Ovary (tissue), 9 donors: Measurements from ENCODE around the gene KPRP. TPM values are rescaled to one million over a fixed set of nuclear protein-coding genes. Genes with fewer than 3 reads are reported as not detected.

Experiments
- DNase-seq, 5 donors: peaks; one replicate each; pipeline ENCODE4 v3.0.0-alpha.2; 2019 to 2020
- H3K27ac ChIP-seq, 2 donors: fragments of 200-600 bp; one replicate each; pipeline versions ENCODE4 v1.5.1 to v1.8.0; 2019 to 2022
- H3K27me3 ChIP-seq: fragments of 200-600 bp; one replicate; pipeline ENCODE4 v1.8.0; 2022
- H3K36me3 ChIP-seq: fragments of 200-600 bp; sonication (generic); one replicate; pipeline ENCODE4 v1.5.1; 2019
- H3K4me1 ChIP-seq: one replicate; pipeline ENCODE4 v1.8.1; 2013; ENCODE audit warnings: mild to moderate bottlenecking, moderate library complexity; ENCODE audit not compliant: insufficient read depth
- H3K4me3 ChIP-seq: fragments of 200-600 bp; sonication (generic); one replicate; pipeline ENCODE4 v1.5.1; 2017
- H3K9me3 ChIP-seq, 2 donors: fragments of 200-600 bp in 1 of 2; sonication (generic) in 1 of 2; one replicate each; pipeline versions ENCODE4 v1.5.1 to v1.8.1; 2013 to 2019; ENCODE audit warnings: mild to moderate bottlenecking in 1 of 2, moderate library complexity in 1 of 2
- CTCF ChIP-seq, 3 donors: fragments of 450-650 bp in 2 of 3; fragments of 200-600 bp in 1 of 3; IDR thresholded peaks; one replicate each; pipeline versions ENCODE4 v1.5.1 to v1.8.0; 2016 to 2022; ENCODE audit warnings: antibody characterized with exemption in 3 of 3, mild to moderate bottlenecking in 1 of 3
- EP300 ChIP-seq: sonication (generic); formaldehyde crosslinking; IDR thresholded peaks from one replicate; pipeline ENCODE4 v1.6.1; 2017; ENCODE audit warnings: antibody characterized with exemption
- POLR2A ChIP-seq: fragments of 450-650 bp; IDR thresholded peaks from one replicate; pipeline ENCODE4 v1.6.1; 2017; ENCODE audit warnings: antibody characterized with exemption, mild to moderate bottlenecking, moderate library complexity
- WGBS, 3 donors: extraction: QIAGEN DNeasy Blood & Tissue Kit in 1 of 3; methylation state at CpG; one replicate each; pipeline versions ENCODE4 v1.1.5 to v1.1.7; 2013 to 2017; 5-methylcytosine and 5-hydroxymethylcytosine counted together
- intact Hi-C, 4 donors: fragments of 100-400 bp; cut with DNase I; formaldehyde crosslinking; loops; one replicate each; pipeline versions ENCODE4 v1.11.0 to v1.15.1; 2022 to 2023
- polyA plus RNA-seq, 2 donors: library from polyadenylated mRNA; stranded (reverse); fragments of 200-250 nt in 1 of 2; fragments of 350-450 nt in 1 of 2; fragmentation: Illumina TruSeq in 1 of 2; extraction: RNeasy Lipid Tissue Mini Kit (QIAGEN cat#74804) in 1 of 2; gene quantifications; one replicate each; pipeline ENCODE4 v1.2.3, GENCODE V29; 2013 to 2014
- total RNA-seq, 7 donors: library from RNA; depleted of rRNA in 2 of 7; stranded (reverse); fragments of >200 nt in 2 of 7; fragmentation: NEBNext Ultra II Directional in 3 of 7; extraction: Animal tissue kit (Norgen Biotek cat#: 25700) in 3 of 7; gene quantifications; one replicate each; pipeline versions ENCODE4 v1.1.0 to v1.2.4, GENCODE V29; 2016 to 2023
- donor health status: DM: no; HTN: no; CAD: no; lungs with moderate emphysema.
- donor health status: DM: no; HTN: no; CAD: no.
- donor health status: Bipolar disorder and iron deficiency.
- donor health status: DM: yes; HTN: yes; CAD: no.
- donor health status: DM: no; HTN: no; CAD: no.
- donor health status: DM: yes; HTN: yes; CAD: no.

KPRP gene
- total and polyA plus RNA-seq, 9 donors = not detected

- DNase-seq = no peak
- Histone ChIP-seq H3K9me3 (no peaks in the 10 kb centered on the region), H3K4me3 (no peak overlapping the region), H3K36me3 (no peaks in the 10 kb centered on the region), H3K4me1 (no peaks in the 10 kb centered on the region), H3K27ac (no peak overlapping the region), H3K27me3 (no peaks in the 10 kb centered on the region)
- intact Hi-C loops = no loop called here
- 74 to 90% (median 80%) methylated on average over 2 of the region's 2 CpGs for WGBS, 3 donors
- TF ChIP-seq POLR2A = no peak
- TF ChIP-seq EP300 = no peak
- no peak for TF ChIP-seq CTCF (IDR thresholded peaks at IDR 0.05)
Measured at GRCh38 chr1:152743371-152744145, 14.3 kb upstream of the KPRP start.

GRCh38 chr1:152745289-152745704 is 12.5 kb upstream of the KPRP start:
- Histone ChIP-seq H3K4me1 (no peaks in the 10 kb centered on the region), H3K27ac (no peak overlapping the region), H3K4me3 (no peak overlapping the region), H3K36me3 (no peaks in the 10 kb centered on the region), H3K27me3 (no peaks in the 10 kb centered on the region), H3K9me3 (no peaks in the 10 kb centered on the region)
- intact Hi-C loops = no loop called here
- no peak for TF ChIP-seq POLR2A
- no peak for TF ChIP-seq CTCF (IDR thresholded peaks at IDR 0.05)
- no peak for TF ChIP-seq EP300
- 70 to 73% (median 73%) methylated on average over 4 of the region's 4 CpGs for WGBS, 3 donors
- DNase-seq = no peak

GRCh38 chr1:152745765-152746444 is 11.9 kb upstream of the KPRP start:
- DNase-seq = no peak
- 90 to 95% (median 94%) methylated on average over 6 of the region's 6 CpGs for whole genome bisulfite sequencing, 3 donors
- Histone ChIP-seq H3K4me3 (no peak overlapping the region), H3K27me3 (no peaks in the 10 kb centered on the region), H3K27ac (no peak overlapping the region), H3K9me3 (no peaks in the 10 kb centered on the region), H3K36me3 (no peaks in the 10 kb centered on the region), H3K4me1 (no peaks in the 10 kb centered on the region)
- TF ChIP-seq EP300 = no peak
- no peak for TF ChIP-seq CTCF (IDR thresholded peaks at IDR 0.05)
- no peak for TF ChIP-seq POLR2A
- intact Hi-C loops = no loop called here

- intact Hi-C loops = no loop called here
- Histone ChIP-seq H3K4me3 (no peak overlapping the region), H3K9me3 (no peaks in the 10 kb centered on the region), H3K4me1 (no peaks in the 10 kb centered on the region), H3K36me3 (no peaks in the 10 kb centered on the region), H3K27me3 (no peaks in the 10 kb centered on the region), H3K27ac (no peak overlapping the region)
- TF ChIP-seq POLR2A (no peak), EP300 (no peak), CTCF (IDR thresholded peaks at IDR 0.05) (no peak)
- WGBS, 3 donors = 52 to 69% (median 59%) methylated on average over 1 of the region's 1 CpG
- no peak for DNase-seq
Measured at GRCh38 chr1:152747831-152748230, 10.0 kb upstream of the KPRP start.
